ENCODE measurements around the gene HECTD4. TPM values are rescaled to one million over a fixed set of nuclear protein-coding genes. Genes with fewer than 3 reads are reported as not detected.

HECTD4 gene
- total and polyA plus RNA-seq, 4 donors = 4.3 to 80.1 (median 25.5) TPM

GRCh38 chr12:112168561-112168971 is 213.7 kb downstream of the HECTD4 start:
- Histone ChIP-seq H3K4me1 (ENCODE audit: control insufficient read depth in 4 of 4, insufficient read depth in 4 of 4, low read length in 3 of 4) (no peaks in the 10 kb centered on the region), H3K27ac (ENCODE audit: low read depth in 1 of 2, low read length in 2 of 2) (no peak overlapping the region), H3K4me3 (ENCODE audit: low read depth in 1 of 3, low read length in 3 of 3) (no peak overlapping the region), H3K36me3 (ENCODE audit: control insufficient read depth in 4 of 4, insufficient read depth in 3 of 4, low read depth in 1 of 4, low read length in 3 of 4) (peaks cover 6 to 52% (median 13%) of the 10 kb centered on the region in 4 donors), H3K27me3 (ENCODE audit: control insufficient read depth in 4 of 4, insufficient read depth in 4 of 4, low read length in 3 of 4) (no peaks in the 10 kb centered on the region), H3K9ac (ENCODE audit: low read depth in 1 of 2, low read length in 2 of 2) (no peak overlapping the region), H3K9me3 (ENCODE audit: control insufficient read depth in 4 of 4, low read length in 3 of 4) (no peaks in the 10 kb centered on the region)
- 95% methylated on average over 8 of the region's 8 CpGs for WGBS
- TF ChIP-seq RXRA (IDR thresholded peaks at IDR 0.05) (no peak), MAX (IDR thresholded peaks at IDR 0.05) (no peak), REST (IDR thresholded peaks at IDR 0.05) (no peak), ZBTB33 (IDR thresholded peaks at IDR 0.05) (no peak), YY1 (IDR thresholded peaks at IDR 0.05) (no peak), TAF1 (conservative IDR thresholded peaks at IDR 0.05) (no peak), CTCF (IDR thresholded peaks at IDR 0.05; ENCODE audit: low read depth, low read length, missing input control) (no peak), SP1 (IDR thresholded peaks at IDR 0.05) (no peak), GABPA (IDR thresholded peaks at IDR 0.05 in 1 of 2, conservative IDR thresholded peaks at IDR 0.05 in 1 of 2) (no peak), FOXA1 (IDR thresholded peaks at IDR 0.05) (no peak)
- no peak for DNase-seq (ENCODE audit: low spot score)

- Histone ChIP-seq H3K36me3 (ENCODE audit: control insufficient read depth in 4 of 4, insufficient read depth in 3 of 4, low read depth in 1 of 4, low read length in 3 of 4) (peaks cover 5 to 56% (median 13%) of the 10 kb centered on the region in 4 donors), H3K9me3 (ENCODE audit: control insufficient read depth in 4 of 4, low read length in 3 of 4) (no peaks in the 10 kb centered on the region), H3K9ac (ENCODE audit: low read depth in 1 of 2, low read length in 2 of 2) (no peak overlapping the region), H3K4me1 (ENCODE audit: control insufficient read depth in 4 of 4, insufficient read depth in 4 of 4, low read length in 3 of 4) (no peaks in the 10 kb centered on the region), H3K27me3 (ENCODE audit: control insufficient read depth in 4 of 4, insufficient read depth in 4 of 4, low read length in 3 of 4) (no peaks in the 10 kb centered on the region), H3K27ac (ENCODE audit: low read depth in 1 of 2, low read length in 2 of 2) (no peak overlapping the region), H3K4me3 (ENCODE audit: low read depth in 1 of 3, low read length in 3 of 3) (no peak overlapping the region)
- TF ChIP-seq YY1 (IDR thresholded peaks at IDR 0.05) = no peak
- TF ChIP-seq RAD21 (IDR thresholded peaks at IDR 0.05) = no peak
- TF ChIP-seq SP1 (IDR thresholded peaks at IDR 0.05) = no peak
- TF ChIP-seq JUND (IDR thresholded peaks at IDR 0.05) = no peak
- TF ChIP-seq RXRA (IDR thresholded peaks at IDR 0.05) = no peak
- no peak for TF ChIP-seq HNF4A (conservative IDR thresholded peaks at IDR 0.05)
- TF ChIP-seq FOXA1 (IDR thresholded peaks at IDR 0.05) = no peak
- TF ChIP-seq HNF4G (IDR thresholded peaks at IDR 0.05) = no peak
- no peak for TF ChIP-seq REST (IDR thresholded peaks at IDR 0.05)
- TF ChIP-seq CTCF (IDR thresholded peaks at IDR 0.05; ENCODE audit: low read depth, low read length, missing input control) = no peak
- DNase-seq (ENCODE audit: low spot score) = no peak
- 96% methylated on average over 32 of the region's 32 CpGs for WGBS
Observed at GRCh38 chr12:112167718-112168525, 214.3 kb downstream of the HECTD4 start.

Measured in liver (tissue), 9 donors.